Measurements from ENCODE around the gene WDFY4.

DNA sequence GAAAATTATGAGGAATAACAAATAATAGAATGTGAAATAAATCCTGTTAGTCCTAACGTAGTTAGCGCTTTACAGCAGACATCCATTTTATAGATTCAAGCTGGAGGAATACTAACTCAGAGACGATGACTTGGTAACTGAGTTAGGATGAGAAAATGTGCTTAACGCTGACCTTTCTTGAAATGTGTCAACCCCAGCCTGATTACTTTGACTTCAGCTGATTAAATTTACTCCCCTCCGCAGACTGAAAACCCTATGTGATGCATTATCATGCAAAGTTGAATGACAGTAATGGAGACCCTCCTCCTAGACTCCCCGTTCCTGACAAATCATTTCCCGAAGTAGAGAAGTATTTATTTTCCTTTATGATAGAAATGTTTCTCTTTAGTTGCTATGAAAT lies 54.5 kb downstream of the WDFY4 start:
- TF ChIP-seq POLR2A (IDR thresholded peaks at IDR 0.05) (no peak), EP300 (IDR thresholded peaks at IDR 0.05) (no peak)
- TF ChIP-seq, protein P1, sequence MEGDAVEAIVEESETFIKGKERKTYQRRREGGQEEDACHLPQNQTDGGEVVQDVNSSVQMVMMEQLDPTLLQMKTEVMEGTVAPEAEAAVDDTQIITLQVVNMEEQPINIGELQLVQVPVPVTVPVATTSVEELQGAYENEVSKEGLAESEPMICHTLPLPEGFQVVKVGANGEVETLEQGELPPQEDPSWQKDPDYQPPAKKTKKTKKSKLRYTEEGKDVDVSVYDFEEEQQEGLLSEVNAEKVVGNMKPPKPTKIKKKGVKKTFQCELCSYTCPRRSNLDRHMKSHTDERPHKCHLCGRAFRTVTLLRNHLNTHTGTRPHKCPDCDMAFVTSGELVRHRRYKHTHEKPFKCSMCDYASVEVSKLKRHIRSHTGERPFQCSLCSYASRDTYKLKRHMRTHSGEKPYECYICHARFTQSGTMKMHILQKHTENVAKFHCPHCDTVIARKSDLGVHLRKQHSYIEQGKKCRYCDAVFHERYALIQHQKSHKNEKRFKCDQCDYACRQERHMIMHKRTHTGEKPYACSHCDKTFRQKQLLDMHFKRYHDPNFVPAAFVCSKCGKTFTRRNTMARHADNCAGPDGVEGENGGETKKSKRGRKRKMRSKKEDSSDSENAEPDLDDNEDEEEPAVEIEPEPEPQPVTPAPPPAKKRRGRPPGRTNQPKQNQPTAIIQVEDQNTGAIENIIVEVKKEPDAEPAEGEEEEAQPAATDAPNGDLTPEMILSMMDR (IDR thresholded peaks at IDR 0.05) = no peak
